HEK293 (cell line): ENCODE results near the gene PDZRN3.

ENCODE experiments used
- CTCF ChIP-seq: fragments of 450-650 bp; formaldehyde crosslinking; IDR thresholded peaks from 2 replicates; pipeline ENCODE4 v1.5.1; 2016; ENCODE audit warnings: missing biosample characterization, missing genetic modification characterization
- GFI1B ChIP-seq: fragments of 450-650 bp; formaldehyde crosslinking; IDR thresholded peaks from 2 replicates; pipeline ENCODE4 v1.5.1; 2016; ENCODE audit warnings: missing biosample characterization, missing genetic modification characterization
- HIC1 ChIP-seq: fragments of 450-650 bp; formaldehyde crosslinking; IDR thresholded peaks from 2 replicates; pipeline ENCODE4 v1.5.1; 2016; ENCODE audit warnings: missing biosample characterization, missing genetic modification characterization
- ZNF114 ChIP-seq: fragments of 450-650 bp; formaldehyde crosslinking; IDR thresholded peaks from 2 replicates; pipeline ENCODE4 v1.5.0; 2017; ENCODE audit warnings: missing biosample characterization, missing genetic modification characterization
- ZNF223 ChIP-seq: fragments of 450-650 bp; formaldehyde crosslinking; IDR thresholded peaks from 2 replicates; pipeline ENCODE4 v1.5.1; 2016; ENCODE audit warnings: missing biosample characterization, missing genetic modification characterization
- ZNF423 ChIP-seq: fragments of 450-650 bp; formaldehyde crosslinking; IDR thresholded peaks from 2 replicates; pipeline ENCODE4 v1.5.1; 2016; ENCODE audit warnings: missing biosample characterization, missing genetic modification characterization
- ZNF521 ChIP-seq: fragments of 450-650 bp; formaldehyde crosslinking; IDR thresholded peaks from 2 replicates; pipeline ENCODE4 v1.5.1; 2017; ENCODE audit warnings: missing biosample characterization, mild to moderate bottlenecking, missing genetic modification characterization
- ZNF677 ChIP-seq: fragments of 450-650 bp; IDR thresholded peaks from 2 replicates; pipeline ENCODE4 v1.5.0; 2018; ENCODE audit warnings: missing biosample characterization, mild to moderate bottlenecking, missing genetic modification characterization, moderate library complexity

- TF ChIP-seq CTCF (no peak), GFI1B (no peak), ZNF677 (tag by site-specific recombination) (no peak), ZNF114 (tag by site-specific recombination) (no peak), ZNF423 (no peak), HIC1 (tag by site-specific recombination) (no peak), ZNF223 (tag by site-specific recombination) (no peak), ZNF521 (tag by site-specific recombination) (no peak)
Measured at GRCh38 chr3:73473181-73473897, 151.4 kb downstream of the PDZRN3 start.
